Thyroid gland (tissue), 4 donors: ENCODE measurements around the gene NUP85. TPM values are rescaled to one million over a fixed set of nuclear protein-coding genes. Genes with fewer than 3 reads are reported as not detected.

ENCODE experiments used
- DNase-seq, 2 donors: peaks; one replicate each; pipeline ENCODE4 v3.0.0-alpha.2; 2019
- H3K27ac ChIP-seq, 3 donors: fragments of 200-600 bp; sonication (generic); 1 replicate in 2 of 3; 2 replicates in 1 of 3; pipeline ENCODE4 v1.5.1; 2016 to 2019; ENCODE audit warnings: mild to moderate bottlenecking in 1 of 3, moderate library complexity in 1 of 3
- H3K27me3 ChIP-seq: fragments of 200-600 bp; sonication (generic); one replicate; pipeline ENCODE4 v1.5.1; 2019
- H3K36me3 ChIP-seq, 2 donors: fragments of 200-600 bp; sonication (generic); one replicate each; pipeline ENCODE4 v1.5.1; 2016 to 2019
- H3K4me1 ChIP-seq, 2 donors: fragments of 200-600 bp; sonication (generic); one replicate each; pipeline ENCODE4 v1.5.1; 2017 to 2019
- H3K4me3 ChIP-seq, 3 donors: fragments of 200-600 bp; sonication (generic); replicated peaks in 1 of 3; 1 replicate in 2 of 3; 2 replicates in 1 of 3; pipeline ENCODE4 v1.5.1; 2016; ENCODE audit warnings: mild to moderate bottlenecking in 1 of 3
- H3K9me3 ChIP-seq: fragments of 200-600 bp; sonication (generic); one replicate; pipeline ENCODE4 v1.5.1; 2017
- POLR2A ChIP-seq, 2 donors: fragments of 450-650 bp; IDR thresholded peaks; one replicate each; pipeline ENCODE4 v1.6.1; 2017; ENCODE audit warnings: antibody characterized with exemption in 2 of 2, mild to moderate bottlenecking in 2 of 2, moderate library complexity in 1 of 2
- WGBS, 2 donors: methylation state at CpG; one replicate each; pipeline ENCODE4 v1.1.5; 2017; 5-methylcytosine and 5-hydroxymethylcytosine counted together
- intact Hi-C: fragments of 100-400 bp; cut with DNase I; formaldehyde crosslinking; loops from one replicate; pipeline ENCODE4 v1.15.1; 2023
- total RNA-seq, 4 donors: library from RNA; depleted of rRNA; stranded (reverse); fragments of >200 nt; gene quantifications; one replicate each; pipeline ENCODE4 v1.2.3, GENCODE V29; 2016
- TF ChIP-seq, protein P1 (sequence below), 6 experiments: fragments of 200-600 bp in 3 of 6; fragments of 450-650 bp in 3 of 6; sonication (generic) in 3 of 6; IDR thresholded peaks; one replicate each; pipeline ENCODE4 v1.5.1; 2016 to 2019; ENCODE audit warnings: antibody characterized with exemption in 6 of 6, mild to moderate bottlenecking in 2 of 6, inconsistent platforms in 1 of 6, moderate library complexity in 1 of 6

Gene NUP85
- total RNA-seq, 4 donors from 2014 or later: 24.7 to 31.7 (median 27.1) TPM

- Histone ChIP-seq H3K4me3 (no peak overlapping the region), H3K27me3 (no peaks in the 10 kb centered on the region), H3K27ac (no peak overlapping the region), H3K36me3 (peaks cover 12 to 23% of the 10 kb centered on the region in 2 donors), H3K9me3 (no peaks in the 10 kb centered on the region), H3K4me1 (peaks cover 10 to 14% of the 10 kb centered on the region in 2 donors)
- 92 to 95% methylated on average over 5 to 11 of the region's 13 CpGs for WGBS, 2 donors
- intact Hi-C loops: no loop called here
- no peak for DNase-seq
- TF ChIP-seq POLR2A (IDR thresholded peaks at IDR 0.05): no peak
- TF ChIP-seq, protein P1, sequence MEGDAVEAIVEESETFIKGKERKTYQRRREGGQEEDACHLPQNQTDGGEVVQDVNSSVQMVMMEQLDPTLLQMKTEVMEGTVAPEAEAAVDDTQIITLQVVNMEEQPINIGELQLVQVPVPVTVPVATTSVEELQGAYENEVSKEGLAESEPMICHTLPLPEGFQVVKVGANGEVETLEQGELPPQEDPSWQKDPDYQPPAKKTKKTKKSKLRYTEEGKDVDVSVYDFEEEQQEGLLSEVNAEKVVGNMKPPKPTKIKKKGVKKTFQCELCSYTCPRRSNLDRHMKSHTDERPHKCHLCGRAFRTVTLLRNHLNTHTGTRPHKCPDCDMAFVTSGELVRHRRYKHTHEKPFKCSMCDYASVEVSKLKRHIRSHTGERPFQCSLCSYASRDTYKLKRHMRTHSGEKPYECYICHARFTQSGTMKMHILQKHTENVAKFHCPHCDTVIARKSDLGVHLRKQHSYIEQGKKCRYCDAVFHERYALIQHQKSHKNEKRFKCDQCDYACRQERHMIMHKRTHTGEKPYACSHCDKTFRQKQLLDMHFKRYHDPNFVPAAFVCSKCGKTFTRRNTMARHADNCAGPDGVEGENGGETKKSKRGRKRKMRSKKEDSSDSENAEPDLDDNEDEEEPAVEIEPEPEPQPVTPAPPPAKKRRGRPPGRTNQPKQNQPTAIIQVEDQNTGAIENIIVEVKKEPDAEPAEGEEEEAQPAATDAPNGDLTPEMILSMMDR (IDR thresholded peaks at IDR 0.05): no peak
Measured at GRCh38 chr17:75266316-75267152, 61.1 kb downstream of the NUP85 start.

DNA sequence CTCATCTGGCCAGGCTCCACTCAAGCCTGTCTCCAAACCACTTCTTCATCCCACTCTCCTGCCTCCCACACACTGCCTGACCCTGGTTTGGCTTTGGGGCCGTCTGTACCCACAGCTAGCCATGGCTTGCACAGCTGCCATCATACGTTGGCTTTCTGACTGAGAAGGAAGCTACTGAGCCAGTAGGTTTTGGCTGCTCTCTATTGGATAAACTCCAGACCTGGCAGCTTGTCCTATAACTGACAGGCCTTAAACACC, 61.6 kb downstream of the NUP85 start:
- peaks cover 15 to 19% of the 10 kb centered on the region in 2 donors for H3K4me1 ChIP-seq
- no peak for DNase-seq
- H3K27me3 ChIP-seq: no peaks in the 10 kb centered on the region
- 60 to 67% methylated on average over 2 of the region's 2 CpGs for WGBS, 2 donors
- no peaks in the 10 kb centered on the region for H3K9me3 ChIP-seq
- no peak overlapping the region for H3K4me3 ChIP-seq
- intact Hi-C loops: no loop called here
- TF ChIP-seq, protein P1 (IDR thresholded peaks at IDR 0.05): no peak
- TF ChIP-seq POLR2A (IDR thresholded peaks at IDR 0.05): no peak
- no peak overlapping the region for H3K27ac ChIP-seq
- H3K36me3 ChIP-seq: peaks cover 12 to 23% of the 10 kb centered on the region in 2 donors

- H3K9me3 ChIP-seq: no peaks in the 10 kb centered on the region
- H3K27ac ChIP-seq: no peak overlapping the region
- intact Hi-C loops: no loop called here
- H3K27me3 ChIP-seq: no peaks in the 10 kb centered on the region
- no peak for DNase-seq
- H3K4me1 ChIP-seq: peaks cover 12 to 18% of the 10 kb centered on the region in 2 donors
- no peak overlapping the region for H3K4me3 ChIP-seq
- TF ChIP-seq POLR2A (IDR thresholded peaks at IDR 0.05): no peak
- TF ChIP-seq, protein P1 (IDR thresholded peaks at IDR 0.05): no peak
- H3K36me3 ChIP-seq: peaks cover 12 to 23% of the 10 kb centered on the region in 2 donors
- WGBS, 2 donors: 56 to 64% methylated on average over 8 to 14 of the region's 14 CpGs
Measured at GRCh38 chr17:75267411-75268232, 62.1 kb downstream of the NUP85 start.

GRCh38 chr17:75269844-75270217, 64.4 kb downstream of the NUP85 start:
- no peak for DNase-seq
- intact Hi-C loops: no loop called here
- Histone ChIP-seq H3K27ac (peak overlapping the region; percentile 9 to 90 (median 78)), H3K4me3 (peak overlapping the region in 2 of 3 donors; percentile 5 to 90), H3K4me1 (peaks cover 10 to 15% of the 10 kb centered on the region in 2 donors), H3K9me3 (no peaks in the 10 kb centered on the region), H3K36me3 (peaks cover 12 to 20% of the 10 kb centered on the region in 2 donors), H3K27me3 (no peaks in the 10 kb centered on the region)
- TF ChIP-seq, protein P1 (IDR thresholded peaks at IDR 0.05): no peak
- no peak for TF ChIP-seq POLR2A (IDR thresholded peaks at IDR 0.05)
- 34 to 35% methylated on average over 4 to 5 of the region's 6 CpGs for WGBS, 2 donors
